HL-60 (cell line): Measurements from ENCODE around the gene NRXN2.
"Not testable (repeated sequence)": the region's sequence is repeated elsewhere in the genome, so short reads cannot be mapped to it uniquely, and the experiment has no call there.

Experiments used
- DNase-seq, 2 experiments: peaks; one replicate each; pipeline ENCODE4 v3.0.0-alpha.2; 2010 to 2020; ENCODE audit warnings: low read depth in 1 of 2, low spot score in 1 of 2
- H3K27ac ChIP-seq: fragments of 250-450 bp; sonication (Bioruptor Pico); replicated peaks from 2 replicates; pipeline ENCODE4 v1.5.1; 2020; ENCODE audit warnings: mild to moderate bottlenecking, moderate library complexity
- H3K27me3 ChIP-seq: fragments of 250-450 bp; sonication (Bioruptor Pico); 2 replicates; pipeline ENCODE4 v1.5.1; 2021; ENCODE audit warnings: mild to moderate bottlenecking, moderate library complexity; ENCODE audit not compliant: insufficient read depth, poor library complexity, severe bottlenecking
- H3K4me3 ChIP-seq: replicated peaks from 2 replicates; pipeline ENCODE4 v1.5.1; 2011; ENCODE audit warnings: mild to moderate bottlenecking, control low read depth, low read length; ENCODE audit not compliant: insufficient read depth
- CTCF ChIP-seq: IDR thresholded peaks from one replicate; pipeline ENCODE4 v1.5.1; 2011; ENCODE audit warnings: low read length, control low read depth, inconsistent platforms; ENCODE audit not compliant: insufficient read depth
- GABPA ChIP-seq: IDR thresholded peaks from 2 replicates; pipeline ENCODE4 v1.6.1; 2012; ENCODE audit warnings: low read depth
- POLR2AphosphoS5 ChIP-seq: IDR thresholded peaks from 2 replicates; pipeline ENCODE4 v1.6.1; 2012; ENCODE audit warnings: low read depth
- REST ChIP-seq: IDR thresholded peaks from 2 replicates; pipeline ENCODE4 v1.6.1; 2012; ENCODE audit warnings: low read depth; ENCODE audit not compliant: insufficient replicate concordance
- SPI1 ChIP-seq: IDR thresholded peaks from 2 replicates; pipeline ENCODE4 v1.6.1; 2012; ENCODE audit warnings: low read depth, mild to moderate bottlenecking, borderline replicate concordance

The NRXN2 gene

GRCh38 chr11:64562723-64563351 lies 160.2 kb downstream of the NRXN2 start:
- DNase-seq, result no peak
- TF ChIP-seq REST, result no peak
- no peak for TF ChIP-seq CTCF
- TF ChIP-seq POLR2AphosphoS5, result no peak
- no peak for TF ChIP-seq SPI1
- no peak for TF ChIP-seq GABPA
- Histone ChIP-seq H3K27ac (no peak overlapping the region), H3K4me3 (no peak overlapping the region), H3K27me3 (no peaks in the 10 kb centered on the region)

- H3K27ac ChIP-seq, result no peak overlapping the region
- H3K4me3 ChIP-seq, result no peak overlapping the region
- DNase-seq, result no peak
- no peak for TF ChIP-seq GABPA
- H3K27me3 ChIP-seq, result no peaks in the 10 kb centered on the region
Measured at GRCh38 chr11:64561984-64562722, 160.8 kb downstream of the NRXN2 start.

- not testable (repeated sequence) for H3K27me3 ChIP-seq, H3K4me3 ChIP-seq, H3K27ac ChIP-seq, DNase-seq
Measured at GRCh38 chr11:64561429-64561828, 161.6 kb downstream of the NRXN2 start.

- no peak for DNase-seq
- TF ChIP-seq REST, result no peak
- no peak for TF ChIP-seq POLR2AphosphoS5
- TF ChIP-seq GABPA, result no peak
- no peak for TF ChIP-seq SPI1
- no peak for TF ChIP-seq CTCF
- Histone ChIP-seq H3K27me3 (no peaks in the 10 kb centered on the region), H3K27ac (no peak overlapping the region), H3K4me3 (no peak overlapping the region)
Measured at GRCh38 chr11:64560941-64561340, 162.1 kb downstream of the NRXN2 start.

GRCh38 chr11:64560139-64560771 lies 162.7 kb downstream of the NRXN2 start:
- no peak for DNase-seq
- H3K27me3 ChIP-seq, result no peaks in the 10 kb centered on the region
- no peak overlapping the region for H3K4me3 ChIP-seq
- no peak for TF ChIP-seq CTCF
- no peak for TF ChIP-seq REST
- no peak for TF ChIP-seq GABPA
- no peak for TF ChIP-seq POLR2AphosphoS5
- no peak for TF ChIP-seq SPI1
- H3K27ac ChIP-seq, result no peak overlapping the region
